H1 (cell line): ENCODE results near the gene DPEP3. TPM values are rescaled to one million over a fixed set of nuclear protein-coding genes. Genes with fewer than 3 reads are reported as not detected.
A peak's percentile ranks its signal among the peaks of the same experiment; 100 is the strongest.

Experiments
- CTCF ChIA-PET: fragments of 300-600 bp; sonication (Branson Sonifier 250); formaldehyde crosslinking; loops from one replicate; lab custom pipeline; 2021; ENCODE audit not compliant: partially characterized antibody; lab: Charles Lee
- POLR2A ChIA-PET: fragments of 300-600 bp; sonication (Branson Sonifier 250); formaldehyde crosslinking; loops from one replicate; lab custom pipeline; 2021; ENCODE audit warnings: inconsistent platforms; ENCODE audit not compliant: partially characterized antibody; lab: Charles Lee
- DNase-seq, 2 experiments: peaks; one replicate each; pipeline versions ENCODE4 v3.0.0 to v3.0.0-alpha.2; 2010 to 2022; ENCODE audit warnings: low spot score in 2 of 2, low read depth in 1 of 2, mixed read lengths in 1 of 2
- FAIRE-seq: peaks from 2 replicates; lab custom pipeline; 2011; peaks lifted over from hg19 to GRCh38; lab: Jason Lieb, UNC
- H2AFZ ChIP-seq: 2 replicates; pipeline ENCODE4 v1.8.1; 2012; ENCODE audit warnings: low read length, inconsistent platforms
- H2AK5ac ChIP-seq: 2 replicates; pipeline ENCODE4 v1.6.1; 2013; ENCODE audit warnings: low read depth, low read length
- H2BK120ac ChIP-seq: replicated peaks from 2 replicates; pipeline ENCODE3; 2013; ENCODE audit warnings: low read depth, low read length, inconsistent platforms
- H2BK12ac ChIP-seq: 2 replicates; pipeline ENCODE4 v1.6.1; 2013; ENCODE audit warnings: low read depth, low read length
- H2BK15ac ChIP-seq: 2 replicates; pipeline ENCODE4 v1.6.1; 2013; ENCODE audit warnings: low read length
- H2BK20ac ChIP-seq: 2 replicates; pipeline ENCODE4 v1.6.1; 2013; ENCODE audit warnings: low read length
- H2BK5ac ChIP-seq: 2 replicates; pipeline ENCODE4 v1.6.1; 2013; ENCODE audit warnings: low read depth, low read length
- H3K14ac ChIP-seq: 2 replicates; pipeline ENCODE4 v1.6.1; 2013; ENCODE audit warnings: inconsistent platforms; ENCODE audit not compliant: insufficient read length
- H3K18ac ChIP-seq: 2 replicates; pipeline ENCODE4 v1.6.1; 2013; ENCODE audit warnings: low read length; ENCODE audit errors: extremely low read depth
- H3K23ac ChIP-seq: 2 replicates; pipeline ENCODE4 v1.6.1; 2013; ENCODE audit warnings: inconsistent platforms; ENCODE audit not compliant: insufficient read length
- H3K23me2 ChIP-seq: 2 replicates; pipeline ENCODE4 v1.6.1; 2013; ENCODE audit warnings: low read depth, low read length
- H3K27ac ChIP-seq: 2 replicates; pipeline ENCODE4 v1.6.1; 2011; ENCODE audit warnings: low read depth, low read length, inconsistent platforms
- H3K27me3 ChIP-seq, 4 experiments: replicated peaks in 1 of 4; 1 replicate in 1 of 4; 2 replicates in 3 of 4; pipeline versions ENCODE4 v1.6.1 to v1.8.1; 2011 to 2013; ENCODE audit warnings: low read length in 3 of 4, mild to moderate bottlenecking in 3 of 4, inconsistent platforms in 2 of 4, mixed read lengths in 2 of 4, moderate library complexity in 1 of 4; ENCODE audit not compliant: control insufficient read depth in 3 of 4, insufficient read depth in 3 of 4; ENCODE audit errors: extremely low read depth in 1 of 4
- H3K36me3 ChIP-seq, 4 experiments: 2 replicates each; pipeline versions ENCODE4 v1.6.1 to v1.8.1; 2011 to 2013; ENCODE audit warnings: mild to moderate bottlenecking in 4 of 4, low read length in 3 of 4, moderate library complexity in 2 of 4, control low read depth in 1 of 4, inconsistent platforms in 1 of 4; ENCODE audit not compliant: insufficient read depth in 4 of 4, control insufficient read depth in 2 of 4
- H3K4ac ChIP-seq: replicated peaks from 2 replicates; pipeline ENCODE3; 2013; ENCODE audit warnings: low read length, low read depth, mixed read lengths, inconsistent platforms; ENCODE audit not compliant: insufficient read length
- H3K4me1 ChIP-seq, 4 experiments: replicated peaks in 1 of 4; 1 replicate in 1 of 4; 2 replicates in 3 of 4; pipeline versions ENCODE4 v1.6.1 to v1.8.1; 2011 to 2013; ENCODE audit warnings: low read length in 3 of 4, inconsistent platforms in 2 of 4, mixed read lengths in 1 of 4; ENCODE audit not compliant: insufficient read depth in 4 of 4, control insufficient read depth in 3 of 4
- H3K4me2 ChIP-seq, 2 experiments: 2 replicates each; pipeline versions ENCODE4 v1.6.1 to v1.8.1; 2011 to 2013; ENCODE audit warnings: low read depth in 2 of 2, low read length in 2 of 2, control low read depth in 1 of 2, inconsistent platforms in 1 of 2, mild to moderate bottlenecking in 1 of 2; ENCODE audit not compliant: insufficient read depth in 1 of 2
- H3K4me3 ChIP-seq, 4 experiments: fragments of 200-600, 300-600 bp in 1 of 4; sonication (generic), shearing (Covaris generic), sonication (Bioruptor Twin) in 1 of 4; 2 replicates each; pipeline versions ENCODE4 v1.5.1 to v1.8.1; 2011 to 2016; ENCODE audit warnings: low read length in 4 of 4, low read depth in 3 of 4, control low read depth in 2 of 4, inconsistent platforms in 2 of 4, mild to moderate bottlenecking in 2 of 4, mixed read lengths in 1 of 4, moderate library complexity in 1 of 4; ENCODE audit not compliant: insufficient read depth in 2 of 4; ENCODE audit errors: extremely low read depth in 1 of 4
- H3K56ac ChIP-seq: replicated peaks from 2 replicates; pipeline ENCODE3; 2013; ENCODE audit warnings: low read depth, mild to moderate bottlenecking, mixed read lengths, low read length, inconsistent platforms; ENCODE audit not compliant: insufficient read length
- H3K79me1 ChIP-seq: 2 replicates; pipeline ENCODE4 v1.6.1; 2013; ENCODE audit warnings: low read depth, low read length, control low read depth
- H3K79me2 ChIP-seq, 2 experiments: 2 replicates each; pipeline versions ENCODE4 v1.6.1 to v1.8.1; 2012 to 2013; ENCODE audit warnings: low read length in 2 of 2, mild to moderate bottlenecking in 2 of 2, inconsistent platforms in 1 of 2; ENCODE audit not compliant: insufficient read depth in 2 of 2, control insufficient read depth in 1 of 2
- H3K9ac ChIP-seq, 4 experiments: replicated peaks in 1 of 4; 1 replicate in 1 of 4; 2 replicates in 3 of 4; pipeline versions ENCODE4 v1.6.1 to v1.8.1; 2011 to 2013; ENCODE audit warnings: low read depth in 3 of 4, low read length in 3 of 4, control low read depth in 2 of 4, mild to moderate bottlenecking in 2 of 4, moderate library complexity in 2 of 4, inconsistent platforms in 1 of 4; ENCODE audit errors: extremely low read depth in 1 of 4
- H3K9me3 ChIP-seq, 2 experiments: 2 replicates each; pipeline versions ENCODE4 v1.6.1 to v1.8.1; 2012 to 2013; ENCODE audit warnings: mild to moderate bottlenecking in 2 of 2, moderate library complexity in 2 of 2, control low read depth in 1 of 2, inconsistent platforms in 1 of 2, low read depth in 1 of 2, low read length in 1 of 2, mixed read lengths in 1 of 2; ENCODE audit not compliant: insufficient read depth in 2 of 2
- H4K20me1 ChIP-seq, 2 experiments: replicated peaks in 1 of 2; 2 replicates each; pipeline versions ENCODE3 to v1.8.1; 2011 to 2013; ENCODE audit warnings: inconsistent platforms in 2 of 2, low read length in 2 of 2, mild to moderate bottlenecking in 1 of 2; ENCODE audit not compliant: insufficient read depth in 2 of 2, control insufficient read depth in 1 of 2
- H4K5ac ChIP-seq: 2 replicates; pipeline ENCODE4 v1.6.1; 2013; ENCODE audit warnings: low read length, low read depth, mixed read lengths, inconsistent platforms; ENCODE audit not compliant: insufficient read length
- H4K8ac ChIP-seq: 2 replicates; pipeline ENCODE4 v1.8.0; 2013; ENCODE audit warnings: mild to moderate bottlenecking, moderate library complexity, low read length, inconsistent platforms; ENCODE audit not compliant: insufficient read depth; ENCODE audit errors: extremely low read depth
- H4K91ac ChIP-seq: replicated peaks from 2 replicates; pipeline ENCODE3; 2013; ENCODE audit warnings: low read length, mixed read lengths, inconsistent platforms; ENCODE audit not compliant: insufficient read length
- BRCA1 ChIP-seq: IDR thresholded peaks from 2 replicates; pipeline ENCODE4 v1.6.1; 2012; ENCODE audit warnings: low read depth, low read length, improper control_type of control experiment
- CEBPB ChIP-seq: IDR thresholded peaks from 2 replicates; pipeline ENCODE4 v1.6.1; 2012; ENCODE audit warnings: low read depth, low read length
- GABPA ChIP-seq: IDR thresholded peaks from 2 replicates; pipeline ENCODE4 v1.6.1; 2011; ENCODE audit warnings: mild to moderate bottlenecking, low read length, moderate library complexity, borderline replicate concordance; ENCODE audit not compliant: insufficient read depth
- HDAC2 ChIP-seq, 2 experiments: fragments of 300-600 bp in 1 of 2; sonication (generic) in 1 of 2; IDR thresholded peaks; 2 replicates each; pipeline ENCODE4 v1.6.1; 2011 to 2012; ENCODE audit warnings: low read depth in 2 of 2, low read length in 2 of 2, mild to moderate bottlenecking in 2 of 2, moderate library complexity in 2 of 2, borderline replicate concordance in 1 of 2, inconsistent platforms in 1 of 2
- JUN ChIP-seq: IDR thresholded peaks from 2 replicates; pipeline ENCODE4 v1.6.1; 2011; ENCODE audit warnings: low read depth, mild to moderate bottlenecking, improper control_type of control experiment, low read length
- KDM1A ChIP-seq: fragments of 200-600, 300-600 bp; sonication (generic); IDR thresholded peaks from 2 replicates; pipeline ENCODE4 v1.7.1; 2016; ENCODE audit warnings: mild to moderate bottlenecking, low read length, borderline replicate concordance
- KDM5A ChIP-seq: fragments of 200-600 bp; IDR thresholded peaks from 2 replicates; pipeline ENCODE4 v1.7.1; 2012; ENCODE audit warnings: mild to moderate bottlenecking, low read length, inconsistent platforms, mixed read lengths
- SIN3A ChIP-seq, 2 experiments: IDR thresholded peaks in 1 of 2; conservative IDR thresholded peaks in 1 of 2; 2 replicates each; pipeline ENCODE4 v1.6.1; 2011 to 2012; ENCODE audit warnings: low read length in 2 of 2, improper control_type of control experiment in 1 of 2, low read depth in 1 of 2, mild to moderate bottlenecking in 1 of 2
- SIRT6 ChIP-seq: IDR thresholded peaks from one replicate; pipeline ENCODE4 v1.7.1; 2012; ENCODE audit warnings: low read length, inconsistent platforms
- SP1 ChIP-seq: IDR thresholded peaks from 2 replicates; pipeline ENCODE4 v1.6.1; 2011; ENCODE audit warnings: low read depth, low read length
- SP4 ChIP-seq: IDR thresholded peaks from 2 replicates; pipeline ENCODE4 v1.6.1; 2012; ENCODE audit warnings: low read length, inconsistent platforms
- TAF1 ChIP-seq: IDR thresholded peaks from 2 replicates; pipeline ENCODE4 v1.6.1; 2011; ENCODE audit warnings: mild to moderate bottlenecking, low read depth, low read length
- USF2 ChIP-seq: IDR thresholded peaks from 2 replicates; pipeline ENCODE4 v1.6.1; 2011; ENCODE audit warnings: low read length, improper control_type of control experiment
- WGBS, 2 experiments: shearing (Covaris generic) in 1 of 2; methylation state at CpG; one replicate each; pipeline versions ENCODE4 v1.1.6 to v1.1.7; 2013 to 2015; ENCODE audit warnings: low lambda C conversion rate in 2 of 2, mixed read lengths in 2 of 2, inconsistent platforms in 1 of 2, low coverage in 1 of 2, missing lambda C conversion rate in 1 of 2; ENCODE audit not compliant: insufficient replicate concordance in 2 of 2, insufficient coverage in 1 of 2, insufficient read length in 1 of 2; ENCODE audit errors: extremely low coverage in 1 of 2, missing lambda C conversion rate in 1 of 2; 5-methylcytosine and 5-hydroxymethylcytosine counted together
- polyA plus RNA-seq, 7 experiments: library from polyadenylated mRNA; depleted of rRNA in 3 of 7; stranded (reverse) in 5 of 7; unstranded in 2 of 7; fragments of >200 nt in 5 of 7; fragments of 200-250 nt in 2 of 7; gene quantifications; 1 replicate in 5 of 7; 2 replicates in 1 of 7; 4 replicates in 1 of 7; pipeline versions ENCODE4 v1.2.1 to v1.2.3, GENCODE V29; 2011 to 2013; ENCODE audit warnings: missing spikeins in 2 of 7, mixed read lengths in 2 of 7
- total RNA-seq: library from RNA; stranded (reverse); fragmentation: NEBNext Ultra II Directional; extraction: Animal tissue kit (Norgen Biotek cat#: 25700); gene quantifications from 2 replicates; pipeline ENCODE4 v1.2.1, GENCODE V29; 2021

The DPEP3 gene
- total and polyA plus RNA-seq, 2 of the 8 experiments (the other 6 are each of a cell fraction or from before 2014, with no cell fraction given): 6.5 to 9.9 TPM

GRCh38 chr16:68013440-68013839 is 33.1 kb upstream of the DPEP3 start:
- Histone ChIP-seq H2AFZ (0 out of 2 replicates have a peak overlapping the region, but pooled peaks have one; percentile 8), H4K8ac (no peak overlapping the region), H2BK12ac (no peak overlapping the region), H2BK120ac (no peak overlapping the region), H2BK20ac (no peak overlapping the region), H3K23me2 (no peaks in the 10 kb centered on the region), H3K56ac (no peak overlapping the region), H3K27me3 (no peaks in the 10 kb centered on the region), H4K5ac (no peak overlapping the region), H3K27ac (no peak overlapping the region), H3K4me2 (no peak overlapping the region), H3K9me3 (no peaks in the 10 kb centered on the region), H4K91ac (no peak overlapping the region), H2BK15ac (no peak overlapping the region), H3K14ac (no peak overlapping the region), H3K9ac (0 out of 7 replicates have a peak overlapping the region, but pooled peaks of 1 of the 4 experiments have one; percentile 7), H4K20me1 (no peaks in the 10 kb centered on the region), H3K4me3 (no peak overlapping the region), H3K4me1 (peaks cover 0 to 6% (median 3%) of the 10 kb centered on the region in 4 experiments; a peak in 3 of 7 replicates), H3K79me2 (no peaks in the 10 kb centered on the region), H3K79me1 (no peaks in the 10 kb centered on the region), H3K18ac (no peak overlapping the region), H3K36me3 (no peaks in the 10 kb centered on the region), H2BK5ac (no peak overlapping the region), H2AK5ac (no peak overlapping the region), H3K4ac (no peak overlapping the region), H3K23ac (no peak overlapping the region)
- DNase-seq: no peak
- no peak for FAIRE-seq
- POLR2A ChIA-PET: interaction anchor here (0.6 to 3.7 kb wide), 4 partner anchors 9 to 388 kb away, joined by 3 to 17 read pairs (median 4); partner anchors contain the start of genes DDX28 and DUS2
- CTCF ChIA-PET: interaction anchor here (0.5 to 1.4 kb wide), 6 partner anchors 10 to 293 kb away, joined by 3 to 5 read pairs (median 3); partner anchors contain the start of genes DDX28 and DUS2
- 82% methylated on average over 1 of the region's 1 CpG; no CpG with 5 or more reads in 1 of the 2 experiments for WGBS, 2 experiments
- TF ChIP-seq HDAC2 (IDR thresholded peaks at IDR 0.05; ENCODE audit: borderline replicate concordance in 1 of 2, low read depth in 2 of 2, low read length in 2 of 2) (no peak), CEBPB (no peak), SIN3A (conservative IDR thresholded peaks at IDR 0.05 in 1 of 2, IDR thresholded peaks at IDR 0.05 in 1 of 2; ENCODE audit: low read depth in 1 of 2, low read length in 2 of 2) (no peak), USF2 (no peak), SP1 (no peak), SP4 (no peak), TAF1 (no peak), JUN (no peak), BRCA1 (no peak), SIRT6 (no peak), KDM5A (no peak), KDM1A (no peak), GABPA (no peak)
